GM18508 (cell line): Measurements from ENCODE around the gene SLAMF7.
A peak's percentile ranks its signal among the peaks of the same experiment; 100 is the strongest.
"Not testable (repeated sequence)": the region's sequence is repeated elsewhere in the genome, so short reads cannot be mapped to it uniquely, and the experiment has no call there.

Experiments used
- ATAC-seq: cut with Tn5 transposase; IDR thresholded peaks from one replicate; pipeline ENCODE4 v1.9.1; 2021; ENCODE audit warnings: moderate number of reproducible peaks; ENCODE audit not compliant: insufficient read depth, unreplicated experiment

Gene SLAMF7

DNA sequence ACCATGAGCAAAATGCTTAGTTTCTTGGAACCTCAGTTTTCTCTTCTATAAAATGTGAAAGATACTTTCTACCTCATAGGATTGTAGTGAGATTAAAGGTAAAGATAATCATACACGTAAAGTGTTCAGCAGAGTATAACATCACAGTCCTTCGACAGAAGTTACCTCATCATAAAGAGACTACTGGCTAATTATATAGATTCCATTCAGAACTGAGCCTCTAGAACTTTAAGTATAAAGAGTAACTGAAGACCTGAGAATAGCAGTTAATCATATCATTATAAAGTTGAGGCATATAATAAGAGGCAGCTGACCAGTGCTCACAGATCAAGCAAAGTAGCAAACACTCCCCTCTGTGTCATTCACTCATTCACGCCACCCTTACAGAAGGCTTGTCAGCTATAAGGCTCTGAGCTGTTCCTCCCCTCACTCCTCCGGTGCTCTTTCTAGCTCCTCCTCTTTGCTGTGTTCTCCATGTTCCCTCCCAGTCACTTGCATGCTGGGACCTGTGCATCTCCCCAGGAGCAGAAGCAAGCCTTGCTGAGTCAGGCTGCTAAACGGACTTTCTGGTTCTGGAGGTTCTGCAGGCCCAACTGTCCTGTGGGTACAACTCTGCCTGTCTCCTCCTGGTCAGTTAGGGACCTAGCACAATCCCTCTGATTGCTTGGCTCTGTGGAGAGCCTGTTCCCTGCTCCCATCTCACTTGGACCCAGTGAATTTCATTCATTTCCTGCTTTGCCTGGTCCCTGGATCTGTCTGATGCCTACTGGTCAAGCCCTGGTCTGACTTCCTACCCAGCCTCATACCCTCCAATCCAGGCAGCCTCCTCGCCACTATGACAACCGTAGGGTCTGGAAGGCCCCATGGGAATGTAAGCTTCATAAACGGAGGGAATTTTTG, 28.6 kb downstream of the SLAMF7 start:
- no peak for ATAC-seq

- no peak for ATAC-seq
These were observed 29.2 kb downstream of the SLAMF7 start for GRCh38 chr1:160768295-160768657.

DNA sequence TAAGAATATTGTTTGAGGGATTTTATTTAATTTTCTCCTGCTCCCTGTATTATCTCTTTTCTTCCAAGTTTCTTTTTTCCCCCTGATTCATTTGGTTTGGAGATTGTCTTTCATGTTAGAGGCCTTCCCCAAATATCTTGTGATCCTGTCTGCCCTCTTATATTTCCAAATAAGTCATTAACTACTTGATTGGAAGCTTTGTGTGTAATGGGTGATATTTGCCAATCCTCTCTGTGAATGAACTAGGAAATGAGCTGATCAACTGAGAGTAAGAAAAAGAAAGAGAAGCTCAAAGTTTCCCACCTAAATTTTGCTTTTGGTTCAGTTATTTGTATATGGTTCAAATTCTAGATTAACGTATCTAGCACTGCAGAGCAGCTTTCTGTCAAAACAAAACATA, 33.3 kb downstream of the SLAMF7 start:
- no peak for ATAC-seq

GRCh38 chr1:160773093-160773492, 34.0 kb downstream of the SLAMF7 start:
- no peak for ATAC-seq

GRCh38 chr1:160774886-160775719, 36.1 kb downstream of the SLAMF7 start:
- no peak for ATAC-seq

- no peak for ATAC-seq
These were observed 37.1 kb downstream of the SLAMF7 start for GRCh38 chr1:160776178-160776577.

GRCh38 chr1:160777486-160778089, 38.5 kb downstream of the SLAMF7 start:
- no peak for ATAC-seq

DNA sequence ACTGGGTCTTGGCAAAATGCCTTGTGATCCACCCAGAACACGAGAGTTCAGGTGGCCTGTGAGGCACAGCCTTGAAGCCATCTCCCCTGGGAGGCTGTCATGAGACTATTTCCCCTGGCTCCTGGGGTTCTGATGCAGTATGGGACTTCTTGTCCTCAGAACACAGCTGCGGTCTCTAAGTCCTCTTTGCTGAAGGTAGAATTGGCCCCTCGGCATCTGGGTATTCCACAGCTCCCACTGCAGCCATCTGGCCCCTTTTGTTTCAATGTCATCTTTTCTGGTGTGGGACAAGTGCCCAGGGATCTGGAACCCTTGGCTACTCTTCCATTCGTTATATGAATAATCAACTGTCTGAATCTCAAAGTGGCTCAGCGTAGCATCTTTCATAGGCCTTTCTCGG, 39.9 kb downstream of the SLAMF7 start:
- no peak for ATAC-seq

DNA sequence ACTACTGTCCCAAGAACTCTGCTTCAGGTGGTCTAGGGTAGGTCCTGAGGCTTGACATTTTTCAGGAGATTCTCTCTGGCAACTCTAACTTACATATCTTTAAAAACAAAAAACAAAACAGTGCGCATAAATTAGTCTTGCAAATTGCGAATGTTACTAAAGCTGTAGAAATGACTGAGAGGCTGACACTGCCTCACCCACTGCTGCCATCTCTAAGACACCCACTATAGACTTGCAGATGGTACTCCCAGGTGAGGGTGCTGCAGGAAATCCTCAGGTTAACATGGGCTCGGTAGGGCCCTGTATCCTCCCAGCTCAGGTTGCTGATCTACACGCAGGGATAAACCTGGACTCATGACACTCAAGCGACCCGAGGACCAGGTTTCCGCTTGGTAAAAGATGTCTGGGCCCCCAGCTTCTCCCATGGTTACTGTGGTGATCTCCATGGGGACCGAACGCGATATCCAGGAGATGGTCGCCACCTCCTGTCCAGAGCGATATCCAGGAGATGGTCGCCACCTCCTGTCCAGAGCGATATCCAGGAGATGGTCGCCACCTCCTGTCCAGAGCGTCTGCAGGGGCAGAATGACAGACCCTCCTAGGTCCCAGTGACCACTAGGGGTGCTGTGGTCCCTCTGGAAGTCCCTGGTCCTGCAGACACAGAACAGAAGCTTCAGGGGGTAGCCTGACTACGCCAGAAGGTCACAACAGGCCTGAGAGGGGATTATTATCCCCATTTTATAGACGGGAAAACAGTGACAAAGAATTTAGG, 40.8 kb downstream of the SLAMF7 start:
- no peak for ATAC-seq

DNA sequence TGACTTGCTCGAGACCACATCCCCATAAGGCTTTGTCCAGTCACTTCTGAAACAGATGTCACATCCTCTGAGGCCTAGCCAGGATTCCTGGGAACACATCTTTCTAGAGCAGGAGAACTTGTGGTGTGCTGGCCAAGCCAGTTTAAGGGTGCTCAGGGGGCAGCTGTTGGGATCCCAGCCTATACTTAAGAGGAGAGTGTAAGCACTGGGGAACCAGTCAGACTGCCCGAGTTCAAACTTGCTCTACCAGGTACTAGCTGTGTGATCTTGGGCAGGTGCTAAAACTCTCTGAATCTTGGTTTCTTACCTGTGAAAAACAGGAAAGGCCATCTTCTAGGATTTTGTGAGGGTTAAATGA, 41.3 kb downstream of the SLAMF7 start:
- ATAC-seq: no peak

DNA sequence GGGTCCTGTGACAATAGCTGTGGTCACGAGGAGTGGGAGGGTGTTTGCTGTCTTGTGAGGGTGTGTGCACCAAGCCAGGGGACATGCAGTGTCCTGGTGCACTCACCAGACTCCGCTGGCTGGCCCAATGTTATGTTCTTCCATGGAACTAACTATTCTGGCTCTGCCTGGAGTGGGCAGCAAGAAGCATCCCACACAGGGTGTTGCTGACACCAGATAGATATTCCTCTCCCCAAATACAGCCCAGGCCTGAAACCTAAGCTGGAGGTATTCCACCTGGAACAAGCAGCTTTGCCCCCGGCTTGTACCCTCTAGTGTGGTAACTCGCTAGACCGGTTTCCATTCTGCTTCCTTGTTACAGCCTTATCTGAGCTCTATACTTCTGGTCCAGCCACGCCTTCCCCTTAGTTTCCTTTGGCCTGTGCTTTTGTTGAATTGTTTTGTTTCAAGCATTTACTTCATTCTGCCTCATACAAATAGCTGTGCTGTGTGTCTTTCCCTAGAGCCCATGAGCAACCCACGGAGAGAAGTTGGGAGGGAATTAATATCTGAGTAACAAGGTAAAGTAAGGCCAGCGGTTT, 42.2 kb downstream of the SLAMF7 start:
- no peak for ATAC-seq

DNA sequence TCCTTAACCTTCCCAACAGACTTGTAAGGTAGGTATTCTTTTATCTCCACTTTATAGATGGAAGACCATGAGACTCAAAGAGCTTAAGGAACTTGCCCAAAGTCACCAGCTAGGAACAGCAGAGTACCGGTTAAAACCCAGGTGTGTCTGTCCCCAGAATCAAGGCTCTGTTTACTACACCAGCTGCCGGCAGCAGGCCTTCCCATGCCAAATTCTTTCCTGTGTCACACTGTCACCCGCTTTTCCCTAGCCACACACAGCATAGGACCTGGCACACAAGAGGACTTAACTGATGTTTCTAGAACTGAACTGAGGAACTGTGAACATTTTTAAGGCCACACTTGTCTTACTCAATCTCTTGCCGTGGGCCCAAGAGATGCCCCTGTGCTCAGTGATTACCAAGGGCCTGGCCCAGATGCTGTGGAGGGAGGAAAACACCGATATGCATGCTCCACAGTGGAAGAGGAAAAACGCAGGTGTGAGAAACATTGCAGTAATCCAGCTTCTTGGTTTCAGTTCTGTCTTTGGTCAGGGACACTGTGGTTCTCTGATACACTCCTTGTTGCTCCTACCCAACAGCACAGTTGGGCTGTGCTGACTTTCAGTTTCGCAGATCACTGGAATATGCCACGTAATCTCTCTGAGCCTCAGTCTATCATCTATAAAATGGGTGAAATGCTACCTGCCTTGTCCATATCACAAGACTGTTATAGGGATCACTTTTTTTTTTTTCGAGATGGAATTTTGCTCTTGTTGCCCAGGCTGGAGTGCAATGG, 43.1 kb downstream of the SLAMF7 start:
- peak; percentile 76 for ATAC-seq

GRCh38 chr1:160782988-160783765, 44.1 kb downstream of the SLAMF7 start:
- not testable (repeated sequence) for ATAC-seq

DNA sequence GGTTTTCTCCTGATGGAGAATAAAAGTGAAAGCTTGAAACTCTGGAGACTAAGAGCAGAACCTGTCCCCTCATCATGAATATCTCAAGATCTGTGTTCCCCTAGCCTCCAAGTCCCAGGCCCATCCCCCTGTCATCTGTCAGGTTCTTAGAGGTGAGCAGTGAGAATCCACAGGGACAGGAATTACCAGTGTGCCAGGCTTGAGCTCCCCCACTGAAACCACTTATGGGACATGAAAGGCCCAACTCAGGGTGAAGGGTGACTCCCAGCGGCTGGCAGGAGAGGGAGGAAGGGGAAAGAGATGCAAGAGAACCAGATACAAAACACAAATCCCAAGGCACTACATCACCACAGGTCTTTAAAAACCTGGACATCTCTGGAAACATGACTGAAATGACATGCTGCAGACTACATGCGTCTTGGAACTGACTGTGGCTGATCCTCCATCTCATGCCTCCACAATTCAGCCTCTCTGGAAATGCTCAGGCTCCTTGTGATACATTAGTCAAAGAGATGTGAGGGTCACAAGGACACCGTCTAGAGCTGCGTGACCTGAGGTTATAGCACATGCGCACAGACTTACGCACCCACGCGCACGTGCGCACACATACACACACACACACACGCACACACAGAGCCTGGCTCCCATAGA, 50.1 kb downstream of the SLAMF7 start:
- no peak for ATAC-seq

DNA sequence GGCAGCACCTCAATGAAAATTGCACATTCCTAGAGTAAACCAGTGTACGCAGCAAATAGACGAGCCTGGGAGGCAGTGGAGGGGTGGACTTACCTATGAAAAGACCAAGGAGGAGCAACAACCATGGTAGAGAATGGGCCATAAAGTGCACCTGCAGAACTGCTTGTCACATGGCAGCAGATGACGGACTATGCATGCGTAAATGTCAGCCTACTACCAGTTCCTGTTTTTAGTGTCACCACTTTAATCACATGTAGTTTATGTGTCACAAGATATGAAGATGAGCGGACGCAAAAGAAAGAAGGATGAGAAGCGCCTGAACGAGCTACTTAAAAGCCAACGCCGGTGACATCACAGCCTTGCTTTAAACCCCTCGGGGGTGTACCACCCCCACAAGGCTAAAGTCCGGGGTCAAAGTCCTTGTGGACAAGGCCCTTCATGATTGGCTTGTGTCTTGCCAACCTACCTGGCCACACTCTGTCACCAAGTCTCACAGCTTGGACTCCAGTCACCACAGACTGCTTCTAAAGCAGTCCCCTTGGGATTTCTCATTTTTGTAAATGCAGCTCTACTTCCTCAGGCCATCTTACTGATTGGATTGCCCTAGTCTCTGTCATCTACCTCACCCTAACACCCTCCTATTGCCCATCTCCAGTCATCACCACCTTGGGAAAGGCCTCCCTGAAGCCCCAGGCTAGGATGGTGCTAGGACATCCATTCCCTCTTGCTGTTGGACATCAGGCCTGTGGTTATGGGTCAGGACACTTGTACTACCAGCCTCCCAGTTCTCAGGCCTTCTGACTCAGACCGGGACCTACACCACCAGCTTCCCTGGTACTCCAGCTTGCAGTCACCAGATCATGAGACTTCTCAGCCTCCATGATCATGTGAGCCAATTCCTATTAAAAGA, 50.9 kb downstream of the SLAMF7 start:
- ATAC-seq: peak; percentile 69

DNA sequence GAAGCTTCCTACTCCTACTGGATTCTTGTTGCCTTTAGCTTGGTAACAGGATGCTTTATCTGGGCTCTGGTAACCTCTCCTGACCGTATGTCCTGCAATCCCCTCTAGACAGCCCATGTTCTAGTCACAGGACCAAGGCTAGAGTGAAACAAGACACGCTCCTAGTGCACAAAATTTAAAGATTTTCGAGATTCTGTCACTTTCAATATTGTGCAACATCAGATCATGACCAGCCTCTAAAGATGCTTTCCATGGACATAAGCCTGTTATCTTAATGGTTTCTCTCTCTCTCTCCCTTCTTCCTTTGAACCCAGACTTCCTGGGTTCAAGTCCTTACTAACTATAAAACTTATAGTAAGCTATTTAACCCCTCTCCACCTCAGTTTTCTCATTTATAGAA, 55.3 kb downstream of the SLAMF7 start:
- no peak for ATAC-seq

DNA sequence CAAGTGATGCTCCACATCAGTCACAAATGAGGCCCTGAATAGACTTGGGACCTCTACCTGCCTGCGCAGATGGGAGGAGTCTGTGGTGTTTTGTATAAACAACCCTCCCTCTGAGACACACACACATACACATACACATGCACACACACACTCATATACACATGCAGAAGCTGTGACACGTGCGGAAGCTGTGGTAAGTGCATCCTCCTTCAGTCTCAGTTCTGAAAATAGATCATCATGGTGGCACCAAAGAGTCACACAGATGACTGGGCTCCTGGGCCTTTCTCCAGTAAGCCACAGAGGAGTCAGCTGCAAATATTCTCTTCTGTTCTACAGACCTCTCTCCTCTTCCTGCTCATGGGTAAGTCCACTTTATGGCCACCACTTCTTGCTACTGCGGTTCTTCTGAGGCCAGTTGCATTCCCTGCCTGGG, 56.9 kb downstream of the SLAMF7 start, which contains the start of gene LY9:
Gene LY9 (plus strand): TSS at position 224 of the 433 bp plus-strand sequence. CDS start 14 bp downstream, at position 238.
- peak; percentile 52 for ATAC-seq
